Ascending aorta (tissue), 2 donors: Measurements from ENCODE around the gene ZC3H7B. TPM values are rescaled to one million over a fixed set of nuclear protein-coding genes. Genes with fewer than 3 reads are reported as not detected.
"Not testable (repeated sequence)": the region's sequence is repeated elsewhere in the genome, so short reads cannot be mapped to it uniquely, and the experiment has no call there.

ENCODE experiments used
- DNase-seq, 2 donors: peaks; one replicate each; pipeline ENCODE4 v3.0.0-alpha.2; 2019; ENCODE audit warnings: low spot score in 2 of 2
- H3K27ac ChIP-seq, 2 donors: fragments of 200-600 bp; sonication (generic); one replicate each; pipeline ENCODE4 v1.5.1; 2016 to 2017; ENCODE audit warnings: mild to moderate bottlenecking in 1 of 2
- H3K27me3 ChIP-seq: fragments of 200-600 bp; sonication (generic); one replicate; pipeline ENCODE4 v1.5.1; 2017
- H3K36me3 ChIP-seq, 2 donors: fragments of 200-600 bp; sonication (generic); one replicate each; pipeline ENCODE4 v1.5.1; 2016
- H3K4me1 ChIP-seq, 2 donors: fragments of 200-600 bp; sonication (generic); one replicate each; pipeline ENCODE4 v1.5.1; 2016 to 2017; ENCODE audit warnings: mild to moderate bottlenecking in 1 of 2
- H3K4me3 ChIP-seq, 2 donors: fragments of 200-600 bp; sonication (generic); one replicate each; pipeline ENCODE4 v1.5.1; 2016 to 2017; ENCODE audit warnings: mild to moderate bottlenecking in 1 of 2
- H3K9me3 ChIP-seq, 2 donors: fragments of 200-600 bp; sonication (generic); one replicate each; pipeline ENCODE4 v1.5.1; 2016
- CTCF ChIP-seq, 3 experiments: fragments of 200-600 bp in 2 of 3; fragments of 450-650 bp in 1 of 3; sonication (generic) in 2 of 3; IDR thresholded peaks; one replicate each; pipeline ENCODE4 v1.5.1; 2016 to 2019; ENCODE audit warnings: antibody characterized with exemption in 3 of 3, mild to moderate bottlenecking in 1 of 3, moderate library complexity in 1 of 3
- intact Hi-C: fragments of 100-400 bp; cut with DNase I; formaldehyde crosslinking; loops from one replicate; pipeline ENCODE4 v1.15.1; 2023
- total RNA-seq: library from RNA; depleted of rRNA; stranded (reverse); fragments of >200 nt; gene quantifications from one replicate; pipeline ENCODE4 v1.1.0, GENCODE V29; 2016

The ZC3H7B gene
- total RNA-seq, 1 donor from 2014 or later, result 54.9 TPM

GRCh38 chr22:41397143-41397811 lies 96.0 kb downstream of the ZC3H7B start:
- Histone ChIP-seq H3K27me3 (no peaks in the 10 kb centered on the region), H3K4me3 (no peak overlapping the region), H3K9me3 (no peaks in the 10 kb centered on the region), H3K4me1 (peaks cover 7 to 14% of the 10 kb centered on the region in 2 donors), H3K27ac (no peak overlapping the region), H3K36me3 (peaks cover 42 to 48% of the 10 kb centered on the region in 2 donors)
- intact Hi-C loops, result no loop called here
- peak in 1 of 2 donors; percentile 60 for DNase-seq
- no peak for TF ChIP-seq CTCF (IDR thresholded peaks at IDR 0.05)

- no peak for TF ChIP-seq CTCF (IDR thresholded peaks at IDR 0.05)
- H3K4me1 ChIP-seq, result peaks cover 0 to 11% of the 10 kb centered on the region in 2 donors
- no peaks in the 10 kb centered on the region for H3K27me3 ChIP-seq
- H3K36me3 ChIP-seq, result peaks cover 40 to 48% of the 10 kb centered on the region in 2 donors
- intact Hi-C loops, result no loop called here
- no peaks in the 10 kb centered on the region for H3K9me3 ChIP-seq
- no peak overlapping the region for H3K27ac ChIP-seq
- no peak overlapping the region for H3K4me3 ChIP-seq
- no peak for DNase-seq
Observed at GRCh38 chr22:41398921-41399320, 97.6 kb downstream of the ZC3H7B start.

- Histone ChIP-seq H3K27me3 (no peaks in the 10 kb centered on the region), H3K4me3 (no peak overlapping the region), H3K27ac (peak overlapping the region; percentile 27 to 63), H3K4me1 (peaks cover 0 to 10% of the 10 kb centered on the region in 2 donors), H3K36me3 (peaks cover 11 to 22% of the 10 kb centered on the region in 2 donors), H3K9me3 (no peaks in the 10 kb centered on the region)
- intact Hi-C loops, result no loop called here
- peak in 1 of 2 donors; percentile 74 for DNase-seq
- no peak for TF ChIP-seq CTCF (IDR thresholded peaks at IDR 0.05)
Observed at GRCh38 chr22:41401781-41402648, 100.7 kb downstream of the ZC3H7B start.

GRCh38 chr22:41402851-41403250 lies 101.5 kb downstream of the ZC3H7B start:
- not testable (repeated sequence) for DNase-seq, H3K27me3 ChIP-seq, H3K4me3 ChIP-seq, H3K9me3 ChIP-seq, H3K4me1 ChIP-seq
- intact Hi-C loops, result loop anchor here (1.0 kb wide), 1 partner anchor 65 kb away; the partner anchor contains the start of gene PHF5A
- H3K27ac ChIP-seq, result peak overlapping the region; percentile 23 to 27
- H3K36me3 ChIP-seq, result peaks cover 3 to 14% of the 10 kb centered on the region in 2 donors

GRCh38 chr22:41403532-41404318 lies 102.4 kb downstream of the ZC3H7B start:
- H3K27ac ChIP-seq, result peak overlapping the region; percentile 43 to 61
- peak; percentile 95 to 99 (median 98) for TF ChIP-seq CTCF (IDR thresholded peaks at IDR 0.05)
- no peaks in the 10 kb centered on the region for H3K27me3 ChIP-seq
- H3K4me1 ChIP-seq, result peaks cover 0 to 10% of the 10 kb centered on the region in 2 donors
- intact Hi-C loops, result loop anchor here (1.0 kb wide), 4 partner anchors 15 to 114 kb away; partner anchors contain the start of genes PHF5A and TOB2
- H3K9me3 ChIP-seq, result no peaks in the 10 kb centered on the region
- H3K36me3 ChIP-seq, result peaks cover 0 to 5% of the 10 kb centered on the region in 2 donors
- peak; percentile 95 to 99 for DNase-seq
- H3K4me3 ChIP-seq, result no peak overlapping the region
